ENCODE data around the gene AK4. TPM values are rescaled to one million over a fixed set of nuclear protein-coding genes. Genes with fewer than 3 reads are reported as not detected.
A peak's percentile ranks its signal among the peaks of the same experiment; 100 is the strongest.

The AK4 gene
- total RNA-seq, 1 experiment from 2014 or later: 0.21 TPM

DNA sequence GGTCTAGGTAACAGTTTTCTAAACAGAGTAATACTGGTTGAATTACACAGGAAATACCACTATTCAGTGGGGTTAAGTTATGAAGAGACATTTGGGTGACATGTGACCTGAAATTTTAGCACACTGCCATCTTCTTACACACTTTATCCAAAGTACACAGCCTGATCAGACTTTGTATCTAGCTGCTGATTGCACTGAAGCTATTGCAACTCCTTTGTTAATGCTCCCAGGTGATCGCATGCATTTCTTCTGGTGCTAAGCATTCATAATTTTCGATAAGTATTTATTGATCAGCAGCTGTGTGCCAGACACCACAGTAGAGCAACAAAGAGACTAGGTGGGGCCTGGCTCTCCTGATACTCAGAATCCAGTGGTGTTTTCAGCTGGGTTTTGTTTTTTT lies 52.4 kb downstream of the AK4 start:
- Histone ChIP-seq H3K27me3 (replicated peaks) (no peaks in the 10 kb centered on the region), H3K9me3 (replicated peaks) (no peaks in the 10 kb centered on the region), H3K36me3 (no peaks in the 10 kb centered on the region), H3K4me1 (replicated peaks) (no peaks in the 10 kb centered on the region), H3K27ac (no peak overlapping the region), H3K4me3 (no peak overlapping the region)
- DNase-seq (ENCODE audit: low read depth in 1 of 2, low spot score in 2 of 2): no peak

DNA sequence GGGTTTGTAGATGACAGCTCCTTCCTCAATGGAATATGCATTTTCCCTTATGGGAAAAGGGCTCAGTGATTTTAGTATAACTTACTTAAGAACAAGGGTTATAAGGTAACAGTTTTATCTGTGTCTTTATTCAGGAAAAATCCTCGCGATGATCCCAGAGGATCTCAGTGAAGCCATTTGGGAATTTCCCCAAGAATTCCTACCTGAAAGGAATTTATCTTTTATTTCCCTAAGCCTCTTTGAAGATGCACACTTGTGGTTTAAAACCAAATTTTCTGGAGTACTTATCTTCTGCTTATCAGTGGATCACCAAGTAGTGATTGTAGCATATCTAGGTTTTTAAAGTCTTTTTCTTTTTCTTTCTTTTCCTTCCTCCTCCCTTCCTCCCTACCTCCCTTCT lies 58.8 kb downstream of the AK4 start:
- no peaks in the 10 kb centered on the region for H3K27me3 ChIP-seq (replicated peaks)
- no peaks in the 10 kb centered on the region for H3K9me3 ChIP-seq (replicated peaks)
- no peak overlapping the region for H3K27ac ChIP-seq
- DNase-seq (ENCODE audit: low read depth in 1 of 2, low spot score in 2 of 2): no peak
- H3K4me3 ChIP-seq: no peak overlapping the region
- H3K36me3 ChIP-seq: no peaks in the 10 kb centered on the region
- H3K4me1 ChIP-seq (replicated peaks): no peaks in the 10 kb centered on the region

DNA sequence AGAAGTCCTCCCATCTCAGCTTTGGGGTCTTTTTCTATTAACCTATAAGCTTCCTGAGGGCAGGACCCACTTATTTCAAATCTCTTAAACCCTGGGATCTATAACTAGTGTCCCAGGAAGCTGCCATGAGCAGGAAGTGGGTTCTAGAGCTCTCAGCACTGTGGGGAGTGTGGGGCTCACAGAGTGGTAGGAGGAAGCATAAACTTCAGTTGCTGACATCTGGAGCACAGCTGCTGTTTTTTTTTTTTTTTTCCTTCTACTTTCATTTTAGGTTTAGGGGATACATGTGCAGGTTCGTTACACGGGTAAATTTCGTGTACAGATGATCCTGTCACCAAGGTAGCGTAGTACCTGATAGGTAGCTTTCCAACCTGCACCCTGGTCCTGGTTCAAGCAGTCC lies 59.3 kb downstream of the AK4 start:
- H3K27ac ChIP-seq: no peak overlapping the region
- no peaks in the 10 kb centered on the region for H3K36me3 ChIP-seq
- H3K9me3 ChIP-seq (replicated peaks): no peaks in the 10 kb centered on the region
- DNase-seq (ENCODE audit: low read depth in 1 of 2, low spot score in 2 of 2): no peak
- H3K4me3 ChIP-seq: no peak overlapping the region
- no peaks in the 10 kb centered on the region for H3K4me1 ChIP-seq (replicated peaks)
- no peaks in the 10 kb centered on the region for H3K27me3 ChIP-seq (replicated peaks)

DNA sequence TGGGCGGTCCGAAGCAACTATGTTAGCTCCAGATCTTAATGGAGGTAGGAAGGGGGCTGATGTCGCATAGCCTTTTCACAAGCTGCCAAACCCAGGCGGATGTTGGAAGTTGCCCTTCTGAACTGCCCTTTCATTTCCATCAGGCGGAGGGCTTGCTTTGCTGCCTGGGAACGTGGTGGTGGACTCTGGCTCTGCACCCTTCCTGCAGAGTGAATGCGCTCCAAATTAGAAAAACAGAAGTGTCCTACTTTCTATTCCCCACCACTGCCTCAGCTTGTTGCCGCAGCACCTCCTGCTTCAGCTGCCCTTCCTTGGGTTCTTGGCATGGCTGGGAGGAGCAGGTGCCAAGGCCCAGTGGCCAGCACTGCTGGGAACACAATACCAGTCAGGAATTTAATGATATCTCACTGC lies 60.6 kb downstream of the AK4 start:
- Histone ChIP-seq H3K36me3 (no peaks in the 10 kb centered on the region), H3K27me3 (replicated peaks) (no peaks in the 10 kb centered on the region), H3K27ac (no peak overlapping the region), H3K4me3 (no peak overlapping the region), H3K9me3 (replicated peaks) (no peaks in the 10 kb centered on the region), H3K4me1 (replicated peaks) (no peaks in the 10 kb centered on the region)
- no peak for DNase-seq (ENCODE audit: low read depth in 1 of 2, low spot score in 2 of 2)

DNA sequence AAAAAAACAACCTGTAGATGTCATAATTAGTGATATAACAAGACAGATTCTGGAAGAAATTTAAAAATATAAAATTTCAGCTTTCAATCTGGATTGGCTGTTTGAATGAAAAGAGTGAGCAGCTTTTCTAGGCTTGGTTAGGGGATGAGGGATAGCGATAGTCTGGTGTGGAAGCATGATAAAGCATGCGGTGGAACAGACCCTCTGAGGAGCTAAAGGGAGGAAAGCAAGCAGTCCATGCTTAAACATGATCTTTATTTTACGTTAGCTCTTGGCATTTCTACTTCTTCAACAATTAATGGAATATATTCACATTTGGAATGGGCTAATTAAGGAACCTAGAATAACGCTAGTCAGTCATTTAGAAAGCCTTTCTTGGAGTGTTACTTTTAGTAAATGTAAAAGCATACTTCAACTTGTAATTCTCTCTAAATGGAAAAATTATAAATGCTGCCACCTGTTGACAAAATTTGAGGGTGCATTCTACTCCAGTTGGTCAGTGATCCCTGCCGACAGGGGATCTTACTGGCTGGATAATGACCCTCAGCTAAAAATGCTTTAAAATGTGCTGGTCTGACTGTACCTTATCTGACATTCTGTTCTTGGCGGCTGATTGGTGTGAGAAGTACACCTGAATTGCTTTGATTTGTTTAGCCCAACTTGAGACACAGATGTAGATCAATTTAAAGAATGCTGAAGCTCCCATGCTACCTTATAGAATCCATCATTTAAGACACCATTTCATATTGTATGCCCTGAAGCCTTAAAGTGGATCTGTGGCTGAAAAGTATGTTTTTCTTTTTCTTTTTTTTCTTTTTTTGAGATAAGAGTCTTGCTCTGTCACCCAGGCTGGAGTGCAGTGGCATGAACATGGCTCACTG lies 61.2 kb downstream of the AK4 start:
- Histone ChIP-seq H3K27ac (no peak overlapping the region), H3K9me3 (replicated peaks) (no peaks in the 10 kb centered on the region), H3K27me3 (replicated peaks) (no peaks in the 10 kb centered on the region), H3K36me3 (no peaks in the 10 kb centered on the region), H3K4me3 (no peak overlapping the region), H3K4me1 (replicated peaks) (no peaks in the 10 kb centered on the region)
- DNase-seq (ENCODE audit: low read depth in 1 of 2, low spot score in 2 of 2): peak in 1 of 2 experiments; percentile 4

DNA sequence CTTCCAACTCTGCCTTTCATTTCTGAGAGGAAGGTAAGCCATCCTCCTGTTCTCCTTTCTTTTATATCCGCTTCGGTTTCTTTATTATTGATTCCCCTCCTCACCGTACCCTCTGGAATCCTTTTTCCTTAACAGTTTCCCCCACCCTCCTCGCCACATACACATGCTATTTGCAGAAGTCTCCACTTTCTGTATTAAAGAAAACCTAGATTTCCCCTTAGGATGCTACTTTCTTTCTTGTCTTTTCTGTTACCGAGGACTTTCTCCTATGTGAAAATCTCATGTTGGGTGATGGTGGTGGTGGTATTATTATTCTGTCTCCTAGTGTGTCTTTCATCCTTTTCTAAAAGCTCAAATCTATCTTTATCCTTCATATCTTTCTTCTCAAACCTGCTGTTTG lies 62.3 kb downstream of the AK4 start:
- no peaks in the 10 kb centered on the region for H3K36me3 ChIP-seq
- H3K9me3 ChIP-seq (replicated peaks): no peaks in the 10 kb centered on the region
- no peak for DNase-seq (ENCODE audit: low read depth in 1 of 2, low spot score in 2 of 2)
- H3K27me3 ChIP-seq (replicated peaks): no peaks in the 10 kb centered on the region
- no peaks in the 10 kb centered on the region for H3K4me1 ChIP-seq (replicated peaks)
- H3K27ac ChIP-seq: no peak overlapping the region
- no peak overlapping the region for H3K4me3 ChIP-seq

DNA sequence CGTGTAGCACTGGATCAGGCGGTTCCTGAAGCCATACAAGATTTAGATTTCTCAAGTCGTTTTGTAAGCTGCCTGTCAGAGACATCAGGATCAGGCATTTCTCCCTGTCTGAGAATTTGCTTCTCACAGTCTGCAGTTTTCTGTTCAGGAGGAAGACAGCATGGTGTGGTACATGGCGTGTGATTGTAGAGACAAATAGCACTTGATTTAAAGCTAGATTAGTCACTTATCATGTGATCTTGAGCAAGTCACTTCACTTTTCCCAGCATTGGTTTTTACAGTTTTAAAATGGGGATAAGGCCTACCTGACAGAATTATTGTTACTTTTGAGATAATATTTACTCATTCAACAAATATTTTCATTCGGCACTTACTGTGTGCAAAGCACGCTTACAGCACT lies 63.3 kb downstream of the AK4 start:
- DNase-seq (ENCODE audit: low read depth in 1 of 2, low spot score in 2 of 2): no peak
- Histone ChIP-seq H3K4me1 (replicated peaks) (no peaks in the 10 kb centered on the region), H3K27ac (no peak overlapping the region), H3K36me3 (no peaks in the 10 kb centered on the region), H3K27me3 (replicated peaks) (no peaks in the 10 kb centered on the region), H3K9me3 (replicated peaks) (no peaks in the 10 kb centered on the region), H3K4me3 (no peak overlapping the region)

DNA sequence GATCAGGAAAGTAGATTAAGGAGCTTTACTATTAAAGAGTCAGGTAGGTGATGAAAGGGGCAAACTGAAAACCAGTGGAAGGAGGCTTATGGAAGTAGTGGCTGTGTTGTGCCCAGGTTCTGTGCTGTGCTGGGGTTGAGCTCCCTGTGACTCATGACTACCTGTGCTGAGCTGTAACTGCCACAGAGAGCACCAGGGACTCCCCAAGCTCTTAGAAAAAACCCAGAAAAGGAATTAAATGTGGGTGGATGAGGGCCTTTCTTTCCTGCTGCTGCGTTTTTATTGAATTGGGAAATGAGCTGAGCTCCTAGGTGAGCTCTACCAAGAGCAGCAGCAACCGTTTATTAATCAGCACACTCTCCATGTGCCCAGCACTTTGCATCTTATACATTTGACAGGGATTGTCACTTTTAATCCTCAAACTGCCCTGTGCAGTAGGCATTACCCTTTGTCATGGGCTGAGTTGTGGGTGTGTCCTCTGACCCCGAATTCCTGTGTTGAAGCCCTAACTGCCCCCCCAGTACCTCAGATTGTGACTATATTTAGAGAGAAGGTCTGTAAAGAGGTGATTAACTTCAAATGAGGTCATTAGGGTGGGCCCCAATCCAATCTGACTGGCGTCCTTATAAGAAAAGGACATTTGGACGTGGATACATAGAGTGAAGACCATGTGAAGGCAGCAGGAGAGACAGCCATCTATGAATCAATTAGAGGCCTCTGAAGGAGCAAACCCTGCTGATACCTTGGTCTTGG lies 65.4 kb downstream of the AK4 start:
- Histone ChIP-seq H3K27me3 (replicated peaks) (no peaks in the 10 kb centered on the region), H3K4me3 (no peak overlapping the region), H3K4me1 (replicated peaks) (no peaks in the 10 kb centered on the region), H3K27ac (no peak overlapping the region), H3K9me3 (replicated peaks) (no peaks in the 10 kb centered on the region), H3K36me3 (no peaks in the 10 kb centered on the region)
- no peak for DNase-seq (ENCODE audit: low read depth in 1 of 2, low spot score in 2 of 2)

DNA sequence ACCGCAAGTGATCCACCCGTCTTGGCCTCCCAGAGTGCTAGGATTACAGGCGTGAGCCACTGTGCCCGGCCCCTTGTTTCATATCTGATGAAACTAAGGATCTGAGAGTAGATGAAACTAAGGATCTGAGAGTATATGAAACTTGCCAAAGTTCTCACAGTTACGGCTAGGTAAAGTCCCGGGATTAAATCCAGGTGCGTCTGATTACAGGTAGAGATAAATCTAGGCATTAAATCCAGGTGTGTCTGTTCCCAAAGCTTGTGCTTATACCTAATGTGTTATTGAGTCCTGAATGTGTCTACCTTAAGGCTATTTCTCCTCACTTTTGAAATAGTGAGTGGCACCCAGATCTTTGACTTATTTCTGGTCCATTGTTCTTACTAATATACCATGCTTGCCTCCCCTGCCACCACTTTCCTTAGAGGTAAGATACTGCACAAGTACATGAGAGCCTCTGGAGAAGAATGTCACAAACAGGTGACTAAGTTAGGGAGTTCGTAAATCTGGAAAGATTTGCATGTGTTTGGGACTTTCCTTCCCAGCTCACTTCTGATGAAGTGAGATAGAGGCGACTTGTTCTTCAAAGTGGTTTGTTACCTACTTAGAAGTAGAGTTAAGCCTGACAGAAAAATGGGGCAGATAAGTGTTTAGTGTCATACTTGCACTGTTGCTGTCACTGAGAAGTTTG lies 66.5 kb downstream of the AK4 start:
- Histone ChIP-seq H3K4me3 (no peak overlapping the region), H3K27ac (no peak overlapping the region), H3K4me1 (replicated peaks) (no peaks in the 10 kb centered on the region), H3K27me3 (replicated peaks) (no peaks in the 10 kb centered on the region), H3K36me3 (no peaks in the 10 kb centered on the region), H3K9me3 (replicated peaks) (no peaks in the 10 kb centered on the region)
- DNase-seq (ENCODE audit: low read depth in 1 of 2, low spot score in 2 of 2): no peak

DNA sequence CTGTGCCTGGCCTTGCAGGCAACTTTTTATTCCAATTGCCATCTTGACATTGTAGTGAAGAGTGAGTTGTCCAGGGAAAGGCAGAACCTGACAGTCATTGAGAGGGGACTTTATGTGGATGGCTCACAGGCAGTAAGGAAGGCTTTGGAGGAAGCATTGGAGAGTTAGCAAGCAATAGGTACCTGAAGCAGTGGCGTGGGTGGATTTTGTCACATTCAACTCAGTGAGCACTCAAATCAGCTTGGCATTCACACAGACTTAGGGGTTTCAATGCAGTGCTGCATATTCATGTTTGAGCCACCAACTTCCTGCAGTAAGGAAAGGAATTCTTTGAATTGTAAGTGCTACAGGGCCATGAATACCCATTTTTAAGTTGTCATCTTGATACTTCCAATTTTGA lies 69.0 kb downstream of the AK4 start:
- no peaks in the 10 kb centered on the region for H3K9me3 ChIP-seq (replicated peaks)
- H3K4me3 ChIP-seq: no peak overlapping the region
- H3K4me1 ChIP-seq (replicated peaks): no peaks in the 10 kb centered on the region
- no peaks in the 10 kb centered on the region for H3K36me3 ChIP-seq
- no peak overlapping the region for H3K27ac ChIP-seq
- no peak for DNase-seq (ENCODE audit: low read depth in 1 of 2, low spot score in 2 of 2)
- H3K27me3 ChIP-seq (replicated peaks): no peaks in the 10 kb centered on the region

DNA sequence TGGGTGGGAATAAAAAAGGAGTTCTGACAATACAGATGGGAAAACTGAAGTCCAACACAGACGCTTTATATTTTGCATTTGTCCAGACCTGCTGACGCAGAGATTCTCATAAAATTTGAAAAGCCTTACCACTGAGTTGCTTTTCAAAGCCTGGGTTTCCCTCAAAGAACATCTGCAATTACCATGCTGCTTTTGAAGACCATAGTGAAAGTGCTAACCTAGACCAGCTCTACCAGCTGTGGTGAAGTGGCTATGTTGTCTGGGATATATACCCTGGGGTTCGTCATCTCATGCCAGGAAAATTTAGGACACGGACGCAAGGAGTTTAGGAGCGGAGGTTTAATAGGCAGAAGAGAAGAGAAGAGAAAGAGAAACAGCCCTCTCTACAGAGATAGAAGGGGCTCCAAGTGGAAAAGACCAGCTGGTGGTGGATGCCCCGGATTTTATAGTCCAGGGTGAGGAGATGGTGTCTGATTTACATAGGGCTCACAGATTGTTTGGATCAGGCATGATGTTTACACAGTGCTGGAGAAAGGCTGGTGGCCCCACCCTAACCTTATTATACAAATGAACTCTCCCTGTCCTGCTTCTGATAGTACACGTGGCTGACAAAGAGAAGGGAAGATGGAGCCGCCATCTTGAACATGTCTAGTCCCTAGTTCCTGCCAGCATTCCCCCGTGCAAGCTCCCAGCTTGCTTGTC lies 73.8 kb downstream of the AK4 start:
- Histone ChIP-seq H3K27me3 (replicated peaks) (no peaks in the 10 kb centered on the region), H3K4me1 (replicated peaks) (no peaks in the 10 kb centered on the region), H3K4me3 (no peak overlapping the region), H3K9me3 (replicated peaks) (no peaks in the 10 kb centered on the region), H3K27ac (no peak overlapping the region), H3K36me3 (no peaks in the 10 kb centered on the region)
- DNase-seq (ENCODE audit: low read depth in 1 of 2, low spot score in 2 of 2): no peak

DNA sequence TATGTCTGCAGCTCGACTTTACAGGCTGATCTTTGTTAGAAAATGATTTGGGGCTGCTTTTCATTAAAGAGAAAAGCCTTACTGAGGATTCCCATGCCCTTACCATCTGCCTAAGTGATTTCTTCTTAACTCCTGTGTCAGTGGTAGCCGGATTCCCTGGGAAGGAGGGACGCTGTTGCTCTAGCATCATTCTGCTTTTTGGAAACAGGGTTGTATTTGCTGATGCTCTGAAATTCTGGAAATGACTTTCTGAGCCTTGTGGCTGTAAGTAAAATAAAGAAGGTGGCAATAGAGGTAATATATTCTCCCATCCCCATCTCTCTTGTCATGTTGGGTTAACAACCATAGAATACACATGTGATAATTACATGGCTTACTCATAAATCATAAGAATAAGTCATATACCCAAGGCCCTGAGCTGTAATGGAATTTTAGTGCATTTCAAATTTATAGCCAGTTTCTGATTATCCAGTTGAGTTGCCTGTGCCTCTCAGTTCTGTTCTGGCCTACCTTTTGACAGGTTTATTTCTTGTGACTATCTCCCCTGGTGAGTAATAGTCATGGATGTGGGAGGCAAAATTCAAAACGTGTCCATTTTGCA lies 74.4 kb downstream of the AK4 start:
- DNase-seq (ENCODE audit: low read depth in 1 of 2, low spot score in 2 of 2): no peak

DNA sequence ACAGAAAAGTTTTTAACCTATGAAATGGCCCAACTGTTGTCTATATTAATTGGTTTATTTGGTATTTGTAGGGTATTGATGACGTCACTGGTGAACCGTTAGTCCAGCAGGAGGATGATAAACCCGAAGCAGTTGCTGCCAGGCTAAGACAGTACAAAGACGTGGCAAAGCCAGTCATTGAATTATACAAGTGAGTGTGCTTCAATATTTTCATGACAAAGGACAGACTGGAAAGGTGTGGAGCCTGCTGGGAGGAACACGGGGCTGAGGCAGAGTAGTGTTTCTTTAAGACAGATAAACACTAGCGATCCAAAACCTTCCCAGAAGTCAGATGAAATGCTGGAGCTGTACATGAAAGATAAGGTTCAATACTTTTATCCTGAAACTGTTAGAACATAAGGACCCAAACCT lies 76.7 kb downstream of the AK4 start:
- Histone ChIP-seq H3K27ac (no peak overlapping the region), H3K4me1 (replicated peaks) (no peaks in the 10 kb centered on the region), H3K27me3 (replicated peaks) (no peaks in the 10 kb centered on the region), H3K9me3 (replicated peaks) (no peaks in the 10 kb centered on the region), H3K36me3 (no peaks in the 10 kb centered on the region), H3K4me3 (no peak overlapping the region)
- DNase-seq (ENCODE audit: low read depth in 1 of 2, low spot score in 2 of 2): no peak

More for the DNA sequence above, 74.4 kb downstream of the AK4 start:
- Histone ChIP-seq H3K36me3 (no peaks in the 10 kb centered on the region), H3K4me3 (no peak overlapping the region), H3K4me1 (replicated peaks) (no peaks in the 10 kb centered on the region), H3K9me3 (replicated peaks) (no peaks in the 10 kb centered on the region), H3K27me3 (replicated peaks) (no peaks in the 10 kb centered on the region), H3K27ac (no peak overlapping the region)

Measured in SJSA1 (cell line).